GM21528 (cell line): ENCODE data around the gene DLGAP1.

Experiments used
- ATAC-seq: cut with Tn5 transposase; IDR thresholded peaks from one replicate; pipeline ENCODE4 v1.9.1; 2021; ENCODE audit warnings: mild to moderate bottlenecking, moderate library complexity; ENCODE audit not compliant: unreplicated experiment, low FRiP score

DLGAP1 gene

DNA sequence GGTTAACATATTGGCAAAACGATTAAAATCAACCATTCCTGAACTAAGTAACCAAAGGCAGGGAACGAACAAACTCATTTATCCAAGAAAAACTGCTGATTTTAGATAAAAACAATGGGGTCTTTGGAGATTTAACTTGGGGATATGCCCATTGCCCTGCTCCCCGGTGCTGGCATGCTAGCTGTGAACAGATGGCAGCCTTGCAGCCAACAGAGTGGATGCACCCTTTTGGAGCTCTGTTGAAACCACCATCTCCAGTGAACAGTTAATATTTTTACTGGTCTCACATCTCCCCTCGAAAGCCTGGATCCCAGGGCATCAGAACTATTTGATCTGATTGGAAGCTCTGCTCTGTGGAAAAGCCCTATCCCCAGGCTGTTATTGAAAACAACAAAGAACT is 702.0 kb downstream of the DLGAP1 start:
- ATAC-seq = no peak

- no peak for ATAC-seq
Measured at GRCh38 chr18:3748086-3748485, 707.0 kb downstream of the DLGAP1 start.

GRCh38 chr18:3747176-3747973 is 707.7 kb downstream of the DLGAP1 start:
- no peak for ATAC-seq

- ATAC-seq = no peak
Measured at GRCh38 chr18:3742541-3742940, 712.6 kb downstream of the DLGAP1 start.

- no peak for ATAC-seq
Measured at GRCh38 chr18:3741333-3741732, 713.8 kb downstream of the DLGAP1 start.

DNA sequence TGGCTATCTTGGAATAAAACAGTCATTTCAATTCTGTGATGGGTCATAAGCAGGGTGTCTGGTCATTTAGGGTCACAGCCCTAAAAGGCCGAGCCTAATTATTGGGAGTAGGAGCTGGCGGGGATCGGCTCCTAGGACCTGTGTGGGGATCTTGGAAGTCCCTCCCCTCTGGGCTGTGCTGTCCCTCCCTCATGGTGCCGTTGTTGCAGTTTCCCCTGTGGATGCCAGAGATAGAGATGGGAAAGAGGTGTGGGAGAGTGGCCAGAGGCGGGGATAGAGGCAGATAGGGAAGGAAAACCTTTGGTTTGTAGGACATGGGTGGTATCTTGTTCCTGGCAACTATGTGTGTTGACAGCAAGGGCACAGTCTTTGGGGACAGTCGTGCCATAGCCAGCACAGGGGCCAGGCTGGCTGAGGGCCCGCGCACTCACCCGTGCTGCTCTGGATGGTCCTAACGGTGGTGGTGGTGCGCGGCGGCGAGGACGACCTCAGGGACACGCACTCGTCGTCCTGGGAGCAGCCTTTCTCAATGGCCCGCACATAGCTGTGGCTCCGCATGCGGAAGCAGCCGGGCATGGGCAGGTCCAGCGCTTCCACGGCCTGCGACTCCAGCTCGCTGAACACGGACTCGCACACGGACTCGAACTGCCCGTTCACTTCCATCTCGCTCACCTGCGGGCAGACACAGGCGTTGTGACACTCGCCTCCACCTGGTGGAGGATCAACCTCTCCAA is 726.2 kb downstream of the DLGAP1 start:
- ATAC-seq = no peak

GRCh38 chr18:3727274-3727673 is 727.8 kb downstream of the DLGAP1 start:
- ATAC-seq = no peak

DNA sequence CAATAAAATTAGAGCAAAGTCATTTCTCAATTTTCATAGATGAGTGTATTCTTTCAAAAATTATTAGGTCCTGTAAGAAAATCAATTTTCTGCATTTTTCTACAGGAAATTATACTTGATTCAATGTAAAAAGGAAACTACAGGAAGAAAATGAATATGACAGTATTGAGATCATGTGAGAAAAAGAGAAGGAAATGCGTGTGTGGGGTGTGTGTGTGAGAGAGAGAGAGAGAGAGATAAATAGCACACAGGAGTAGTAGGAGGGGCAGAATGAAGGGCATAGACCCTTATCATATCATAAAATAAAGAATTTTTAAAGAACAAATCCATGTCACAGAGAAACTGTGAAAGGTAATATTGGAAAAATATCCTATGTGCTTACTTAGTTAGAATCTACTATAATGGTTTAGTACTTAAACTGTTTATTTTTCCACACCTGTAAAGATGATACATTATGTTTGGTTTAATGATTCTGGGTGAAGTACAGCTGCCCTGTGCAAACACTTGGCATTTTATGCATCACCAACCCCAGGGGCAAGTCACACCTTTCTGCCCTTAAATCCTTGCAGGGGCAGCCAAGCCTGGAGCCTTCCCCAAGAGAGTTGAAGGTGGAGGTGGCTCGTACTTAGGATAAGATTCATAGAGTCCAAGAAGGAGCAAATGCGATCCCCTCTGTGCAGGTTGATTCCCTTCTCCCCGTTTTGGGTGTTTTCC is 728.7 kb downstream of the DLGAP1 start:
- ATAC-seq = no peak

DNA sequence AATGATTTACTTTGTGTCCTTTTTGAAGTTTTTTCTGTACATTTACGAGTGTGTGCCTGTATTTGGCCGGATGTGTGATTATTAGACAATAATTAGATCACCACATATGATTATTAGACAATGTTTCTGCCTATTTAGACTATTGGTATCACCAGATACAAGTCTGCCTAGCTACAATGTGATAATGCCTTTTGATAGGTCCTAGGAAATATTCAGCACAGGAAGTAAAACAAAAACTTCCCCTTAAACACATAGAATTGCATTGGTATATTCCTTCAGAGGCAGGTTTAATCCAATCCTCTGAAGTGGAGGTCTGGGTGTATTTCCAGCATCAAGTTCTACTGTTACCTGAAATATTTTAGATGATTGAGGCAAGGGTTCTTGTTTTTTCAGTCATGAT is 730.0 kb downstream of the DLGAP1 start:
- ATAC-seq = no peak

- ATAC-seq = no peak
Measured at GRCh38 chr18:3723554-3723953, 731.6 kb downstream of the DLGAP1 start.

DNA sequence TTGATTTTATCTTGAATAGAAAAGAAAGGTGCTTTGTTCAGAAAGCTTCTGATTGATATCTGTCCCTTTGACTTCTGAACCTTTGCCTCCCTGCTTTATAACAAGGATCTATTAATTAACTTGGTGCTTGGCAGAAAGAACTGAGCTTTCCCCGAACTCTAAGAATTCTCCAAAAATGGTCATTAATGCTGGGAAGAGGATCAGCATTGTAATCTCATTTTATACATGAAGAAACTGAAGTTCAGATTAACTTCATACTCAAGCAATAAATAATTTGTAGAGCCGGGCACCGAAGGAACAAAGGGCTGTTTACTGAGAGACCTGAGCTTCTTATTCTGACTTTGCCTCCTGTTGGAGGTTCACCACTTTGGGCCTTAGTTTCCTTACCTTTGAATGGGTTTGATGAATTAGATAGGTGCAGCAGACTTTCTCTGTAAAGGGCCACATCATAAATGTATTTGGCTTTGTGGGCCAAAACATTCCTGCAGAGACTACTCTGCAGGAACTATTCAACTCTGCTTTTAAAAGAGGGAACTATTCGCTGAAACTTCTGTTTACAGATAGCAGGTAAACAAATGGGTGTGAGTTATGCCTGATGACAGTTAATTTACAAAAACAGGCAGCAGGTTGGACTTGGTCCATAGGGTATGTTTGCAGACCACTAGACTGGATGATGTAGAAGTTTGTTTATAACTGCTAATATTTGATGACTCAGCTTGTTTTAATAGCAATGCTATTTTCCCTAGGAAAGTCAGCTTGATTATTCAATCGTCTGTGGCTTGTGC is 732.3 kb downstream of the DLGAP1 start:
- no peak for ATAC-seq

DNA sequence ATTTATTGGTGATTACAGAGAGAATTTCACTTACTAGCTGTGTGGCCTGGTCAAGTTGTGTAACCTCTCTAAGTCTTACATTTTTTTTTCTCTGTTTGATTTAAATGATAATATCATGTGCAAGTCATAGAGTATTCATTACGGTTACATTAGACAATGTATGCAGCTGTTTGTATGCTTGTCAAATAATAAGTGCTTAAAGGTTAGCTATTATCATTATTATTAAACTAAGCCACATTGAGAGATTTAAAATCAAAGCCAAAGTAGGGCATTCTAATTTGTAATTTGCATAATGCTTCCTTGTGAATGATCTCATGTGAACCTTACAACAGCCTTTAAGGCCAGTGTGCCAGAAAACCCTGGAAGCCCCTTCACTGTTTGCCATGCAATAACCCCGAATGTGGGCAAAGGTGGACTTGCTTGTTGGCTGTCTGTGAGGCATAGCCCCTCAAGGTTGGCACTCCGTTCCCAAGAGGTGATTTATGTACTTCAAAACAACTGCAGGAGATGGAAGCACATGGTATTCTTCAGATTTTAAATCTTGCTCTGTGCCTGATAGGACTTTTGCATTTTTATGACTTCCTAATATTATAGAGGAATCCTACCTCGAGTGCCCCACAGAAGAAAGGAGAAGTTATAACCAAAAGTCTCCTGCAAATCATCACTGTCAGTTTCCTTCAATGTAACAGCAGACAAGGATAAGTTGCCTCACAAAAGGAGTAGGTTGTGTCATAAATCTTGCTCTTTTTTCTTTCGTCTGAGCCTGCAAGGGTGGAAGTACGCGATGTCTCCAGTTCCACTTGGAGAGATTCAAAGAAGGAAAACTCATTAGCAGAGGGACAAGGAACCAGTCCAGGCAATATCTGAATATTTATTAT is 733.1 kb downstream of the DLGAP1 start:
- ATAC-seq = no peak

GRCh38 chr18:3720818-3721545 is 734.1 kb downstream of the DLGAP1 start:
- no peak for ATAC-seq

GRCh38 chr18:3720159-3720558 is 734.9 kb downstream of the DLGAP1 start:
- ATAC-seq = no peak

GRCh38 chr18:3717376-3718025 is 737.6 kb downstream of the DLGAP1 start:
- no peak for ATAC-seq

GRCh38 chr18:3716116-3716660 is 738.9 kb downstream of the DLGAP1 start:
- ATAC-seq = no peak

DNA sequence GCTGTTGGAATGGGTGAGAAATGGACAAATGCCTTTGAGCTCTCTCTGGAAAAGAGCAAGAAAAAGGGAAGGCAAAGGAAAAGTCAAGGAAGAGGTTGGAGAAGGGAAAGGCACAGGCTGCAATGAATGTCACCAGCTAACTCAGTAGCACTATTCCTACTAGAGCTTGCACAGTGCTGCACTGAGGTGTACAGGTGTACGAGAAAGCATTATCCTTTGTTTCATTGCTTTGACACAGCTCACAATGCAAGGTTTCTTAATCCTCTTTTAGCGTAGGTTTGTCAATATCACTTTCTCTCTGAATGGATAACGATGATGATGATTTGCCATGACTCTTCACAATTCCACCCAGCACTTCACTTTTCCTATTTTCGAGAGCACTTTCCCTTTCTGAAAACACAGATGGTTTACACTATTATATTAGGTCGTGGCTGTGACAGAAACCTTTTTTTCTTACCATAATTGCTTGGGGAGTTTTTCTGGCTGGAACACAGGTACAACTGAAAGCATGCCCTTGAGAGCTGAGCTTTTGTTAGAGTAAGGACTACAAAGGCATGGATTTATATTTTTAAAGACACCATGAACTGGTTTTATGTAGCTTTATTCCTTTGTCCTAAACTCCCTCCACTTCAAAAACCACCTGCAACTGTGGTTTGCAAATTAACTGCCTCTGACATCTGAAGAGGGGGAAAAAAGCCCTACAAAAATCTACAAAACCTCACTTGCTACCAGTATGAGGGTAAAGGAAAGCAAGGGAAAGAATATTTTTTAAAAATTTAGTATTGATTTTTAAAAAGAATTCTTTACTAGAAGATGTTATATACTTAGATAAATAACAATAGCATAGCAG is 739.7 kb downstream of the DLGAP1 start:
- no peak for ATAC-seq
